Measurements from ENCODE around the gene IFITM10.

The IFITM10 gene

GRCh38 chr11:1782831-1783724 lies 32.7 kb upstream of the IFITM10 start:
- Mint-ChIP-seq H3K9me3 (peaks cover 8% of the 10 kb centered on the region), H3K27ac (no peak overlapping the region), H3K4me1 (no peaks in the 10 kb centered on the region), H3K27me3 (ENCODE audit: low read depth) (peaks cover 30% of the 10 kb centered on the region), H3K4me3 (no peak overlapping the region), H3K36me3 (ENCODE audit: low read depth) (no peaks in the 10 kb centered on the region)
- TF ChIP-seq, protein P1, sequence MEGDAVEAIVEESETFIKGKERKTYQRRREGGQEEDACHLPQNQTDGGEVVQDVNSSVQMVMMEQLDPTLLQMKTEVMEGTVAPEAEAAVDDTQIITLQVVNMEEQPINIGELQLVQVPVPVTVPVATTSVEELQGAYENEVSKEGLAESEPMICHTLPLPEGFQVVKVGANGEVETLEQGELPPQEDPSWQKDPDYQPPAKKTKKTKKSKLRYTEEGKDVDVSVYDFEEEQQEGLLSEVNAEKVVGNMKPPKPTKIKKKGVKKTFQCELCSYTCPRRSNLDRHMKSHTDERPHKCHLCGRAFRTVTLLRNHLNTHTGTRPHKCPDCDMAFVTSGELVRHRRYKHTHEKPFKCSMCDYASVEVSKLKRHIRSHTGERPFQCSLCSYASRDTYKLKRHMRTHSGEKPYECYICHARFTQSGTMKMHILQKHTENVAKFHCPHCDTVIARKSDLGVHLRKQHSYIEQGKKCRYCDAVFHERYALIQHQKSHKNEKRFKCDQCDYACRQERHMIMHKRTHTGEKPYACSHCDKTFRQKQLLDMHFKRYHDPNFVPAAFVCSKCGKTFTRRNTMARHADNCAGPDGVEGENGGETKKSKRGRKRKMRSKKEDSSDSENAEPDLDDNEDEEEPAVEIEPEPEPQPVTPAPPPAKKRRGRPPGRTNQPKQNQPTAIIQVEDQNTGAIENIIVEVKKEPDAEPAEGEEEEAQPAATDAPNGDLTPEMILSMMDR (IDR thresholded peaks at IDR 0.05; ENCODE audit: unreplicated experiment in 3 of 3): no peak

DNA sequence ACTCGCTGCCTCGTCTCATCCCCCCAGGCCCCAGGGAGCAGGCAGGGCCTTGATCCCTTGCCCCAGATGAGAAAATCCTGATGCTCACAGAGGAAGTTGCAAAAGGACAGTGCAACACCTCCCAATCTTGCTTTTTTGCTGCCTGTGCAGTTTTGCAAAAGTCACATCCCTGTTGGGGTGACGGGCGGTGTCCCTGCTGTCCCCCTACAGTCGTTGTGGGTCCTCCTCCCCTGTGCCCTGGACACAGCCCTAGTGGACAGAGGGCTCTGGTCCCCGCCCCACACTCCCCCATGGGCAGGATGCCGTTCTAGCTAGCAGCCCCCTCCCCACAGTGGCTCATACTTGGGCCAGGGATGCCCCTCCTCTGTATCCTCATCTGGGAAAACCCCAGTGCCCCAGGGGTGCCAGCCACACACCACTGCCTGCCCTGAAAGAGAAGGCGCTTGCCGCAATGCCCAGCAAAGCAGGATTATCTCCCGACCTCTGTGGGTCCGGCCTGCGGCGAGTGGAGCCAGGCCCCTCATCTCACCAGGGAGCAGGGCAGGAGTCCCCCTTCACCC lies 31.7 kb upstream of the IFITM10 start:
- Mint-ChIP-seq H3K4me1 (no peaks in the 10 kb centered on the region), H3K36me3 (ENCODE audit: low read depth) (no peaks in the 10 kb centered on the region), H3K27me3 (ENCODE audit: low read depth) (peaks cover 30% of the 10 kb centered on the region), H3K4me3 (no peak overlapping the region), H3K9me3 (peaks cover 5% of the 10 kb centered on the region), H3K27ac (no peak overlapping the region)
- TF ChIP-seq, protein P1 (IDR thresholded peaks at IDR 0.05; ENCODE audit: unreplicated experiment in 3 of 3): no peak

DNA sequence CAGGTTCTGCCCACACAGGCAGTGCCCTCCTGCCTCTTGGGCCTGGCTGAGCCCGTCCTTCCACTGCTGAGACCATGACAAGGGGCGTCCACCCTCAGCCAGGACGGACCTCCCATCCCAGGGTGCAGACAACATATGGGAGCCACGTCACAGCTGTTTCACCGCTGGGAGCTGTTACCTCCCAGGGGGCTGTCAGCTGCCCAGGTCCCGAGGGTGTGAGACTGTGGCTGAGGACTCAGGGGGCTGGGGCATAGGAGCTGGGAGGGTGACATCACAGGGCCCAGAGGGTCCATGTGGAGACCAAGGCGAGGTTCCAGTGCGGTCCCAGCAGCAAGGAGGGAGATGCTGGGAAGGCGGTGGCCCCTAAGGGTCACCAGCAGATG lies 31.2 kb upstream of the IFITM10 start:
- peaks cover 8% of the 10 kb centered on the region for H3K9me3 Mint-ChIP-seq
- H3K27me3 Mint-ChIP-seq (ENCODE audit: low read depth): peaks cover 30% of the 10 kb centered on the region
- no peak overlapping the region for H3K27ac Mint-ChIP-seq
- TF ChIP-seq, protein P1 (IDR thresholded peaks at IDR 0.05; ENCODE audit: unreplicated experiment in 3 of 3): no peak
- H3K4me1 Mint-ChIP-seq: no peaks in the 10 kb centered on the region
- no peak overlapping the region for H3K4me3 Mint-ChIP-seq
- no peaks in the 10 kb centered on the region for H3K36me3 Mint-ChIP-seq (ENCODE audit: low read depth)

DNA sequence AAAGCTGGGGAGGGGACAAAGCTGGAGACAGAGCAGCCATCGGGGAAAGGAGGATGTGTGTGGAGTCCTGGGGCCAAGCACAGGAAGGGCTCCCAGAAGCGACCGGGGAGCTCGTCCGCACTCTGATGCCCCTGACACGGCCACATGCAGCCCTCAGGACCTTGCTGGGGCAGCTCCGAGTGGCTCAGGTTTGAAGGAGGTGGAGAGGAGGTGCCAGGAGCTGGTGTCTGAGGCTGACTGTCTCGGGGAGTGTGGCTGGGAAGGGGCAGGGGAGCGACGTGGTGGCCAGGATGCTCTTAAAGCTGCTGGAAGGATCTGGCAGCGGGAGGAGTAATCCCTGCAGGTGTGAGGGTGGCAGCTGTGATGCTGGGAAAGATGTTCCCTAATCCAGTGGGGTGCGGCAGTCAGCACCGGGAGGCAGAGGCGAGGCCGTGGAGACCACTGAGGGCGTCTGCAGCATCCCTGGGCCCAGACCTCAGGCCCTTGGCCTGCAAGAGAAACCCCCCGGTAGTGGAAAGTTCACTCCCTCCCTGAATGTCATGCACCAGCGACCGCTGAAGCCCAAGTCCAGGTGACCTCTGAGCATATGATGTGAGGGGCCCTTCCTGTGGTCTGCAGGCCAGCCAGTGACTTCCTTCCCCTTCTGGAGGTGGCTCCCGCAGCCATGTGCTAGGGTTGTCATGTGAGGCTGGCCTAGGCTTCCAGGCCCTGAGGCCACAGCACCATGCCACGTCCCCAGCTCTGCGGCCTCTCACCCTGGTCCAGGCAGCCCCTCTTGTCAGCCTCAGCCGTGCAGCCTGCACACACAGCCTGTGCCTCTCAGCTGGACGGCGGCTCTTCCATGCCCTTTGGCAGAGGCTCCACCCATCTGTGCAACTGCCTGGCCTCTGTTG lies 30.6 kb upstream of the IFITM10 start:
- peaks cover 6% of the 10 kb centered on the region for H3K9me3 Mint-ChIP-seq
- peaks cover 28% of the 10 kb centered on the region for H3K27me3 Mint-ChIP-seq (ENCODE audit: low read depth)
- no peak overlapping the region for H3K4me3 Mint-ChIP-seq
- no peak overlapping the region for H3K27ac Mint-ChIP-seq
- no peaks in the 10 kb centered on the region for H3K4me1 Mint-ChIP-seq
- TF ChIP-seq, protein P1 (IDR thresholded peaks at IDR 0.05; ENCODE audit: unreplicated experiment in 3 of 3): no peak
- H3K36me3 Mint-ChIP-seq (ENCODE audit: low read depth): no peaks in the 10 kb centered on the region

DNA sequence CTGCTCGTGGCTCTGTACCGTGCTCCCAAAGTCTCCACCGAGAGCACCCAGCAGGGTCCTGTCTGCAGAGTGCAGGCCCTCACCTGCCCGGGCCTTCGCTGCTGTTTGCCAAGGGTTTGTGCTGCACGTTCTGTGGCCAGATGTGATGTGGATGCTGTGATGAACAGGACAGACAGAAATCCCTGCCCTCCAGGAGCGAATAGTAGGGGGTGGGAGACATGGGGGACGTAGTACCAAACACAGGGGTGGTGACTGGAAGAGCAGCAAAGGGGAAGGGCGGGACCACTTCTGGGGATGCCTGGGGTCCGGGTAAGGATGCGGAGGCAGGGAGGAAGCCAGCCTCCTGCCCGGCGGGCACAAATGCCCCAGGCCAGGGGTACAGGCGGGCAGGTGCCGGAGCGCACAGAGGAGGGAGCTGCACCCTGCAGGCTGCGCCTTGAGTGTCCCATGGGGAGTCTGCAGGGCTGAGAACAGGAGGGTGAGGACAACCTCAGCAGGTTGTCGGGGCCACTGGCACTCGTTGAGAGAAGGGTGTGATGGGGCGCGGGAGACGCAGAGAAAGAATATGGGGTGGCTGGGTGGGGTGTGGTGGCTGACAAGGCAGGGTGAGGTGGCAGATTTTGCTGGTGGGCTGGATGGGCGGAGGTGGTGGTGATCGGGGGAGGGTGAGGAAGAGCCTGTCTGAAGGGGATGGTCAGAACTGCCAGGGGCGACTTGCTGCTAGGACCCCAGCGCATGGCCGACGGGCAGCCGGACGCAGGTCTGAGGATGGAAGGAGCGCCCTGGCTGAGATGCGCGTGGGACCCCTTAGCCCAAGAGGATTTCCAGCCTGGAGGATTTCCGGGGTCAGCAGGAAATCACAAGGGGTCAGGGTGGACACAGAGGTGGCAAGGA lies 29.7 kb upstream of the IFITM10 start:
- Mint-ChIP-seq H3K4me3 (no peak overlapping the region), H3K9me3 (peaks cover 3% of the 10 kb centered on the region), H3K36me3 (ENCODE audit: low read depth) (no peaks in the 10 kb centered on the region), H3K4me1 (no peaks in the 10 kb centered on the region), H3K27ac (no peak overlapping the region), H3K27me3 (ENCODE audit: low read depth) (peaks cover 24% of the 10 kb centered on the region)
- TF ChIP-seq, protein P1 (IDR thresholded peaks at IDR 0.05; ENCODE audit: unreplicated experiment in 3 of 3): no peak
